Spleen (tissue), 11 donors: Measurements from ENCODE around the gene MYEOV. TPM values are rescaled to one million over a fixed set of nuclear protein-coding genes. Genes with fewer than 3 reads are reported as not detected.

Experiments used
- DNase-seq: peaks from one replicate; pipeline ENCODE4 v3.0.0-alpha.2; 2020
- H3K27ac ChIP-seq, 8 donors: fragments of 200-600 bp; sonication (generic) in 7 of 8; 1 replicate in 4 of 8; 2 replicates in 4 of 8; pipeline versions ENCODE4 v1.5.0 to v1.8.0; 2016 to 2021; ENCODE audit warnings: inconsistent platforms in 4 of 8, mild to moderate bottlenecking in 4 of 8, moderate library complexity in 1 of 8
- H3K27me3 ChIP-seq, 7 donors: fragments of 200-600 bp; sonication (generic) in 6 of 7; replicated peaks in 1 of 7; 1 replicate in 4 of 7; 2 replicates in 3 of 7; pipeline versions ENCODE4 v1.5.0 to v1.8.0; 2016 to 2021; ENCODE audit warnings: inconsistent platforms in 3 of 7, mild to moderate bottlenecking in 1 of 7
- H3K36me3 ChIP-seq, 6 donors: fragments of 200-600 bp; sonication (generic) in 5 of 6; 1 replicate in 4 of 6; 2 replicates in 2 of 6; pipeline versions ENCODE4 v1.5.0 to v1.8.0; 2016 to 2021; ENCODE audit warnings: inconsistent platforms in 2 of 6
- H3K4me1 ChIP-seq, 6 donors: fragments of 200-600 bp; sonication (generic) in 5 of 6; 1 replicate in 3 of 6; 2 replicates in 3 of 6; pipeline versions ENCODE4 v1.5.0 to v1.8.0; 2016 to 2021; ENCODE audit warnings: inconsistent platforms in 3 of 6
- H3K4me3 ChIP-seq, 8 donors: fragments of 200-600 bp; sonication (generic) in 7 of 8; 1 replicate in 4 of 8; 2 replicates in 4 of 8; pipeline versions ENCODE4 v1.5.0 to v1.8.0; 2016 to 2021; ENCODE audit warnings: inconsistent platforms in 4 of 8, mild to moderate bottlenecking in 4 of 8, moderate library complexity in 2 of 8
- H3K9me3 ChIP-seq, 8 donors: fragments of 200-600 bp; sonication (generic) in 7 of 8; 1 replicate in 4 of 8; 2 replicates in 4 of 8; pipeline versions ENCODE4 v1.5.0 to v1.8.0; 2016 to 2021; ENCODE audit warnings: inconsistent platforms in 4 of 8
- POLR2A ChIP-seq, 3 donors: fragments of 450-650 bp; IDR thresholded peaks; one replicate each; pipeline ENCODE4 v1.5.1; 2017; ENCODE audit warnings: antibody characterized with exemption in 3 of 3, mild to moderate bottlenecking in 1 of 3
- POLR2AphosphoS5 ChIP-seq, 3 donors: sonication (generic); formaldehyde crosslinking; IDR thresholded peaks; one replicate each; pipeline ENCODE4 v1.5.1; 2017; ENCODE audit warnings: antibody characterized with exemption in 3 of 3
- WGBS, 5 donors: extraction: QIAGEN DNeasy Blood & Tissue Kit in 3 of 5; methylation state at CpG; one replicate each; pipeline versions ENCODE4 v1.1.5 to v1.1.7; 2013 to 2018; 5-methylcytosine and 5-hydroxymethylcytosine counted together
- intact Hi-C: fragments of 100-400 bp; cut with DNase I; formaldehyde crosslinking; loops from one replicate; pipeline ENCODE4 v1.15.0; 2023; ENCODE audit warnings: low total_unique reads
- polyA plus RNA-seq, 3 donors: library from polyadenylated mRNA; stranded (reverse); fragments of 200-250 nt; gene quantifications; one replicate each; pipeline ENCODE4 v1.2.1, GENCODE V29; 2013
- total RNA-seq, 7 donors: library from RNA; depleted of rRNA in 3 of 7; stranded (reverse); fragments of >200 nt in 3 of 7; fragmentation: NEBNext Ultra II Directional in 4 of 7; extraction: Animal tissue kit (Norgen Biotek cat#: 25700) in 4 of 7; gene quantifications; one replicate each; pipeline versions ENCODE4 v1.1.0 to v1.2.1, GENCODE V29; 2016 to 2021
- TF ChIP-seq, protein P1 (sequence below), 11 experiments: fragments of 200-600 bp in 7 of 11; fragments of 450-650 bp in 4 of 11; sonication (generic) in 4 of 11; IDR thresholded peaks in 8 of 11; conservative IDR thresholded peaks in 3 of 11; 1 replicate in 7 of 11; 2 replicates in 4 of 11; pipeline versions ENCODE4 v1.4.0 to v1.8.0; 2016 to 2021; ENCODE audit warnings: antibody characterized with exemption in 11 of 11, inconsistent platforms in 4 of 11, mild to moderate bottlenecking in 1 of 11
- donor health status: healthy with polysubstance abuse.
- donor health status: DM: no; HTN: no; CAD: no; lungs with moderate emphysema.
- donor health status: DM: no; HTN: no; CAD: no.
- donor health status: Bipolar disorder and iron deficiency.
- donor health status: healthy.
- donor health status: DM: no; HTN: no; CAD: no.
- donor health status: DM: yes; HTN: yes; CAD: no.

Gene MYEOV
- total and polyA plus RNA-seq, 10 donors, result 0.06 to 1.4 (median 0.47) TPM; not detected in 2

DNA sequence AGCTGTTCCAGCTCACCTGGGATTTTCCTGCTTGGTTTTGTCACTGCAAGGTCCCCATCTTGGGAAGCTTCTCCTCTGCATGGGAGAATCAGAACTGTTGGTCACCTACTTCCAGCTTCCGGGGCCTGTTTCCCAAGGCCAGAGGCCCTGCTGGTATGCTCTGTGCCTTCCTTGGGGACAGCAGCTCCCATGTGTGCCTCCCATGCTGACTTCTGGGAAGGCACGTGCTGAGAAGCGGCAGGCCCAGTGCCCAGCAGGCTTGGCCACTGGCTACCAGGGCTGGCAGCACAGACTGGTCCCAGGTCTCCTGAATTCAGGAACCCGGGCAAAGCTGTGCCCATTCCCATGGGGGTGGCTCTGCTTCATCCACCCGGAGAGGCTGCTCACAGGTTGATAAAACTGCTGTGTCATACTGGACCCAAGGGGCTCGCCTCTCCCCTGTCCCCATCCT lies 33.8 kb downstream of the MYEOV start:
- H3K9me3 ChIP-seq, result peaks cover 0 to 9% (median 0%) of the 10 kb centered on the region in 8 donors
- H3K36me3 ChIP-seq, result no peaks in the 10 kb centered on the region
- intact Hi-C loops, result no loop called here
- no peaks in the 10 kb centered on the region for H3K27me3 ChIP-seq
- no peak overlapping the region for H3K27ac ChIP-seq
- H3K4me1 ChIP-seq, result no peaks in the 10 kb centered on the region
- no peak for DNase-seq
- no peak overlapping the region for H3K4me3 ChIP-seq
- TF ChIP-seq, protein P1, sequence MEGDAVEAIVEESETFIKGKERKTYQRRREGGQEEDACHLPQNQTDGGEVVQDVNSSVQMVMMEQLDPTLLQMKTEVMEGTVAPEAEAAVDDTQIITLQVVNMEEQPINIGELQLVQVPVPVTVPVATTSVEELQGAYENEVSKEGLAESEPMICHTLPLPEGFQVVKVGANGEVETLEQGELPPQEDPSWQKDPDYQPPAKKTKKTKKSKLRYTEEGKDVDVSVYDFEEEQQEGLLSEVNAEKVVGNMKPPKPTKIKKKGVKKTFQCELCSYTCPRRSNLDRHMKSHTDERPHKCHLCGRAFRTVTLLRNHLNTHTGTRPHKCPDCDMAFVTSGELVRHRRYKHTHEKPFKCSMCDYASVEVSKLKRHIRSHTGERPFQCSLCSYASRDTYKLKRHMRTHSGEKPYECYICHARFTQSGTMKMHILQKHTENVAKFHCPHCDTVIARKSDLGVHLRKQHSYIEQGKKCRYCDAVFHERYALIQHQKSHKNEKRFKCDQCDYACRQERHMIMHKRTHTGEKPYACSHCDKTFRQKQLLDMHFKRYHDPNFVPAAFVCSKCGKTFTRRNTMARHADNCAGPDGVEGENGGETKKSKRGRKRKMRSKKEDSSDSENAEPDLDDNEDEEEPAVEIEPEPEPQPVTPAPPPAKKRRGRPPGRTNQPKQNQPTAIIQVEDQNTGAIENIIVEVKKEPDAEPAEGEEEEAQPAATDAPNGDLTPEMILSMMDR (IDR thresholded peaks at IDR 0.05 in 8 of 11, conservative IDR thresholded peaks at IDR 0.05 in 3 of 11), result no peak
- TF ChIP-seq POLR2AphosphoS5 (IDR thresholded peaks at IDR 0.05) (no peak), POLR2A (IDR thresholded peaks at IDR 0.05) (no peak)
- WGBS, 5 donors, result 80 to 96% (median 95%) methylated on average over 2 to 6 of the region's 6 CpGs

DNA sequence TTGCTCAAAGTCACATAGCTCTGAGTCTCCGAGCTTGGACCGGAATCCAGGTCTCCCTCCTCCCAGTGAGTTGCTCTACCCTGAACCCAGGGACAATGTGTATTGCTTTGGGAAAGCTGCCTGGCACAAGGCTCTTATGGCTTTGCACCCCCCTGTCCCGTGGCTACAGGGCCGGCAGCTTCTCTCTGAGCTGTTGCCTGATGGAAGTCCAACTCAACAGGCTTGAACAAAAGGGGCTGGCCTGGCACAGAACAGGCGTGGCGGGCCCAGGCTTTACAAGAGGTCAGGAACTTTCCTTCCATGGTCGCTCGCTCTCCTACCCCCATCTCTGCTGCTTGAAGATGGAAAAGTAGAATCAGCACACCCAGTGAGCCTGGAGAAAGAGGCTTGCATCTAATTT lies 34.3 kb downstream of the MYEOV start:
- H3K27me3 ChIP-seq, result no peaks in the 10 kb centered on the region
- H3K36me3 ChIP-seq, result no peaks in the 10 kb centered on the region
- H3K9me3 ChIP-seq, result peaks cover 0 to 9% (median 0%) of the 10 kb centered on the region in 8 donors
- WGBS, 5 donors, result 89 to 100% (median 96%) methylated on average over 5 to 8 of the region's 8 CpGs
- intact Hi-C loops, result no loop called here
- no peaks in the 10 kb centered on the region for H3K4me1 ChIP-seq
- H3K27ac ChIP-seq, result no peak overlapping the region
- no peak overlapping the region for H3K4me3 ChIP-seq
- no peak for TF ChIP-seq POLR2AphosphoS5 (IDR thresholded peaks at IDR 0.05)
- no peak for TF ChIP-seq POLR2A (IDR thresholded peaks at IDR 0.05)
- TF ChIP-seq, protein P1 (IDR thresholded peaks at IDR 0.05 in 8 of 11, conservative IDR thresholded peaks at IDR 0.05 in 3 of 11), result no peak
- DNase-seq, result no peak

DNA sequence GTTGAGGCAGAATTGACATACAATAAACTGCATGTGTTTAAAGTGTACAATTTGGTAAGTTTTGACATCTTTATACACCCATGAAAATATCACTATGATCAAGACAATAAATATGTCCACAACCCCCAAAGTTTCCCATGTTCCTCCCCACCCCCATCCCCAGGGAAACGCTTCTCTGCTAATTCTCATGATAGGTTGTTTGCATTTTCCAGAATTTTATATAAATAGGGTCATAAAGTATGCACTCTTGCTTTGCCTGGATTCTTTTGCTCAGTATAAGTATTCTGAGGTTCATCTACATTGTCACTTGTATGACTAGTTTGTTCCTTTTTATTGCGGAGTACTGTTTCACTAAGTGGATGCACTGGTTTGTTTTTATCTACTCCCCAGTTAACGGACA lies 35.6 kb downstream of the MYEOV start:
- TF ChIP-seq, protein P1 (IDR thresholded peaks at IDR 0.05 in 8 of 11, conservative IDR thresholded peaks at IDR 0.05 in 3 of 11), result no peak
- TF ChIP-seq POLR2AphosphoS5 (IDR thresholded peaks at IDR 0.05), result no peak
- no peak for TF ChIP-seq POLR2A (IDR thresholded peaks at IDR 0.05)

DNA sequence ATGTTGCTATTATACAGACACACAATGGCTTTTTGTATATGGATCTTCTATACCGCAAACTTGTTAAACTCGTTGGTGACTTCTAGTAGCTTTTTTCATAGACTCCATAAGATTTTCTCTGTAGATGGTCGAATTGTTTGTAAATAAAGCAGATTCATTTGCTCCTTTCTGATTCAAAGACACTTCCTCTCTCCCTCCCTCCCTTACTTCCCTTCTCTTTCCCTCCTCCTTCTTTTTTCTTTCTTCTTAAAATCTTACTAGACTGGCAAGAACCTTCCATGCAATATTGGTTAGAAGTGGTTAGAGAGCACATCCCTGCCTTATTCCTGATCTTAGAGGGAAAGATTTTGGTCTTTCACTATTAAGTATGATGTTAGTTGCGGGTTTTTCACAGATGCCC lies 36.4 kb downstream of the MYEOV start:
- Histone ChIP-seq H3K4me1 (no peaks in the 10 kb centered on the region), H3K27ac (no peak overlapping the region), H3K9me3 (peaks cover 0 to 9% (median 0%) of the 10 kb centered on the region in 8 donors), H3K4me3 (no peak overlapping the region), H3K36me3 (no peaks in the 10 kb centered on the region), H3K27me3 (no peaks in the 10 kb centered on the region)
- intact Hi-C loops, result no loop called here
- TF ChIP-seq POLR2A (IDR thresholded peaks at IDR 0.05), result no peak
- no peak for TF ChIP-seq POLR2AphosphoS5 (IDR thresholded peaks at IDR 0.05)
- TF ChIP-seq, protein P1 (IDR thresholded peaks at IDR 0.05 in 8 of 11, conservative IDR thresholded peaks at IDR 0.05 in 3 of 11), result no peak
- DNase-seq, result no peak
- WGBS, 5 donors, result 81 to 88% (median 84%) methylated on average over 4 of the region's 4 CpGs

More for the DNA sequence above, 35.6 kb downstream of the MYEOV start:
- no peak for DNase-seq
- 89 to 98% (median 93%) methylated on average over 3 of the region's 3 CpGs for WGBS, 5 donors
- peaks cover 0 to 9% (median 0%) of the 10 kb centered on the region in 8 donors for H3K9me3 ChIP-seq
- no peak overlapping the region for H3K4me3 ChIP-seq
- H3K4me1 ChIP-seq, result no peaks in the 10 kb centered on the region
- no peaks in the 10 kb centered on the region for H3K36me3 ChIP-seq
- intact Hi-C loops, result no loop called here
- H3K27ac ChIP-seq, result no peak overlapping the region
- no peaks in the 10 kb centered on the region for H3K27me3 ChIP-seq
